NCI-H774 (cell line): Measurements from ENCODE around the gene SPRR2B.
"Not testable (repeated sequence)": the region's sequence is repeated elsewhere in the genome, so short reads cannot be mapped to it uniquely, and the experiment has no call there.

Experiments
- DNase-seq: peaks from one replicate; lab custom pipeline; 2025; lab: John Stamatoyannopoulos, UW

SPRR2B gene

DNA sequence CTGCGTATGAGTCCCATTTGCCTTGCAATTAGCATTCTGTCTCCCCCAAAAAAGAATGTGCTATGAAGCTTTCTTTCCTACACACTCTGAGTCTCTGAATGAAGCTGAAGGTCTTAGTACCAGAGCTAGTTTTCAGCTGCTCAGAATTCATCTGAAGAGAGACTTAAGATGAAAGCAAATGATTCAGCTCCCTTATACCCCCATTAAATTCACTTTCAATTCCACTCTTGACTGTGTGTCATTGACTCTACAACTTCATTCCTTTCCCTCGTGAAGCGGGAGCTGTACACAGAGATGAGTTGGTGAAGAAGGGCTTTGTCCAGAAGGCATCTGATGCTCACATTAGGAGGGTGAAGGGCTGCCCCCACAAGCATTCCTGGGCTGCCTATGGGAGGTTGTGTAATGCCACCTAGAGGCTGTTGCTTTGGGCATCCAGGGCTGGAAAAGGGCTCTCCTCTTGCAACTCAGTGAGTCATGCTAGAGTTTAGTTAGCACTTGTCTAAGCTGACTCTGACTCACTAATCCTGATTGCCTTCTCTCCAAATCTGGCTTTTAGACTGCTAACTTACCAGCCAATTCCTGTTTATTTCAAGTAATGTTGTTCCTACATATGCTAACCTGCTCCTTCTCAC lies 38.6 kb downstream of the SPRR2B start:
- DNase-seq = no peak

DNA sequence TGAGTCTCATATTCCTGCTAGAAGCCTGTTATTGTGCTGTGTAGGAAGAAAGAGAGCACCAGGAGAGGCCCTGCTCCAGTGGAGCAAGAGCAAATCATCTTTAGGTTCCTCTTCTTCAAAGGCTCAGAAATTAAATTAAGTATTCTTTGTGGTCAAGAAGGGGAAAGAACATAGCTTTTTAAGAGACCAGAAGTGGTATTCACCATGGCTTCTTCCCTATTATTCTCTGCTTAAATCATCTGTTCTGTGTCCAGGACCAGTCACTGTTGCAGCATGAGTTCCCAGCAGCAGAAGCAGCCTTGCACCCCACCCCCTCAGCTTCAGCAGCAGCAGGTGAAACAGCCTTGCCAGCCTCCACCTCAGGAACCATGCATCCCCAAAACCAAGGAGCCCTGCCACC lies 39.3 kb downstream of the SPRR2B start:
- no peak for DNase-seq

DNA sequence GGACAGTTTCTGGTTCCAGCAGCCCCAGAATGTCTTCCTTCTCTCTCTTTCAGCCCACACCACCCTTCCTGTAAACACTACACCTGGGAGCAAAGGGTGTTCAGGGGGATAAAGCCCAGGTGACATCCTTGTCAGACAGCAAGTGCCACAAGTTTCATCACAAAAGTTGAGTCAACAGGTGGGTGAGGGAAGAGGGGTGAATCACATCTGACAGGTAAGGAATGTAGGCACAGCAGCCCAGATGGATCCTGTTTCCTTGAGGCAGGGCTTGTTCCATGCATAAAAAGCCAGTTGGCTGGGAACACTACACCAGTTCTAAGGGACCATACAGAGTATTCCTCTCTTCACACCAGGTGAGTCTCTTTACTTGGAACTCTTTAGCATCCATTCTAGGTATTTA lies 40.5 kb downstream of the SPRR2B start, which contains the start of gene SPRR1B:
TSS of gene SPRR1B (plus strand) at position 309 of the 400 bp plus-strand sequence. CDS start 1,143 bp downstream, outside the sequence.
- DNase-seq = no peak

DNA sequence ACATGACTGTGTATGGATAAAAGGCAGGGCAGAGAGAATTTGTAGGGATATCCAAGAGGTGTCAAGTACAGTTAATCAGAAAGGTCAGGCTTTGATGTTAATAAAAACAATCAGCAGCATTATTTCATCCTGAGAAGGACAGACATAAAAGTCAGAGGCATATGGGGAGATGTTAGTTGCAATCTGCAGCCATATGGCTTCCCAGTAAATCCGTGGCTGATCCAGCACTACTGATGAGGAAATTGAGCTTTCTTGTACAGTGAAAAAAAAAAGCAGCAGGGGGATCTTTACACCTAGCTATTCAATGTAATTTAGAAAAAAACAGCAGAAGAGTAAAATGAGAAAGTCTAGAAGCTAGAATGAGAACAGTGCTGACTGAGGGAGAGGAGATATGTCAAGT lies 42.6 kb downstream of the SPRR2B start:
- no peak for DNase-seq

DNA sequence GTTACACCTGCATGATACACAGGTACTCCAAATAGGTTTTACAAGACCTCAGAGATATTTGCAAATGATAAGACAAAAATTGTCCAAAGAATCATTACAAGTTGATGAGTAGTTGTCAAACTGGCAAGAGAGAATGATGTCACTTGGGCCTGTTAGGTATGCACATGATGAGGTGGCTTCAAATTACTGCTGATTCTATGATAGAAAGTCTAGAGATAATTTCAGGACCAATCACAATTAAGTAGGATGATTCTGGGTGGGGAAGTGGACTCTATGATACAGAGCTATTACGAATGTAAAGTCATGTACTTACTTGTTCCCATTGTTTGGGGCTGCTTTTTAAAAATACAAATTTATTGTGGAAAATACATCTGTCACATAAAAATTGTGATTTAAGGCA lies 45.6 kb downstream of the SPRR2B start:
- DNase-seq = no peak

DNA sequence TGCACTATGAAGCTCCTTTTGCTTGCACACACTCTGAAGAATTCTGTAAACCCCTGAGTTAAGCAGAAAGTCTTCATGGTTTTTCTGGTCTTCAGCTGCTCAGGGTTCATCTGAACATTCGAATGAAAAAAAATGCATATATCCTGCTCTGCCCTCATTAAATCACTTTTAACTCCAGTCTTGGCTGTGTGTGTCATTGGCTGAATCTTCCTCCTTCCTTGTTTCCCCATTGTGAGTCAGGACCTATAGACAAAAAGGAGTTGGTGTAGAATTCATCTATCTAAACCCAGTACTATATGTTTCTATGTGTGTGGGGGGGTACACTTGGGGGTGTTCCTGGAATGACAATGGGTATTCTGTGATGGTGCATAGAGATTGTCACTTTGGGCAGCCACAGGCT lies 47.0 kb downstream of the SPRR2B start:
- no peak for DNase-seq

DNA sequence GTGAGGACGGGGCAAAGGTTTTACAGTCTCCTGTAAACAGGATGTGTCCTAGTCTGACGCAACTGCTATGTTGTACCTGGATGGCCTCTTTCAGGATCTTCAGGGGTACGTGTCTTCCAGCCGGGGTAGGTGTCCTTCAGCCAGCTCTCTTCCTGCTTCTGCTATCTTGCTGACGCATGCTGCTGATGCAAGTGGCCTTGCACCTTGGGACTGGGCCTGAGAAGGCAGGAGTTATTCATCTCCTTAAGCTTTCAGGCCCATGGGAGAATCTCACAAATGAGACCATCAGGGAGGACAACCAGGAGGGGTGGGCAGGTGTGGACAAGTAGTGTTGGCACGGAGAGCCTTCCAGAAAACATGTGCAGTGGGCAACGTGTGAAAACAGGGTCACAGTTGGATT lies 48.3 kb downstream of the SPRR2B start:
- no peak for DNase-seq

DNA sequence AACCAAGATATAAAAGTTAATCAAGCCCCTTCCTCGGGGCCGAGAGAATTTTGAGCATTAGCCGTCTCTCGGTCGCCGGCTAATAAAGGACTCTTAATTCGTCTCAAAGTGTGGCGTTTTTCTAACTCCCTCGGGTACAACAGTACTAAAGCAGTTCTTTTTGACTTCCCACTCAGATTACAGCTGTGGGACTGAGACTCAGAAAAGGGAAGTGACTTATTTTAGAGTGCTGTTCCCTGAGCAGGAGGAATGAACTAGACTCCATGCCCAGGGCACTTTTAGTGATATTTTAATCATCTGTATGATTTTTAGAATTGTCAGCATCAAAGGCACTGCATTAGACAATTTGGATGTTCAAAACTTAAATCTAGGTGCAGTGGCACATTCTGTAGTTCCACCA lies 49.1 kb downstream of the SPRR2B start:
- not testable (repeated sequence) for DNase-seq

DNA sequence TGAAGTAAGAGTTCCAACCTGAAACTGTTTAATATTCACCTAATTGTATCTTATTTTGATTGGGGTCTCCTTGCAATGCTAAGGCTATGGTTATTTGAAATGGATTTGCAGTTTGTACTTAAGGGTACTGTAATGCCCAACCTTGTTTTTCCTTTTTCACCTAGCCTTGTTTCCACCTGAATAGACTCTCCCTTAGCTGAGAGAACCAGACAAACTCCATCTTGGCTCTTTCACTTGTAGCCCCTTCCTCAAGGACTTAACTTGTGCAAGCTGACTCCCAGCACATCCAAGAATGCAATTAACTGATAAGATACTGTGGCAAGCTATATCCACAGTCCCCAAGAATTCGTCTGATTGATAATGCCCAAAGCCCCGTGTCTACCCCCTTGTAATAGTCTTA lies 49.6 kb downstream of the SPRR2B start:
- not testable (repeated sequence) for DNase-seq
